Occipital lobe (tissue), 2 donors: ENCODE measurements around the gene POLDIP2. TPM values are rescaled to one million over a fixed set of nuclear protein-coding genes. Genes with fewer than 3 reads are reported as not detected.
"Not testable (repeated sequence)": the region's sequence is repeated elsewhere in the genome, so short reads cannot be mapped to it uniquely, and the experiment has no call there.

Experiments
- DNase-seq: peaks from one replicate; lab custom pipeline; 2025; lab: John Stamatoyannopoulos, UW
- total RNA-seq: library from RNA; depleted of rRNA; stranded (reverse); fragments of >200 nt; gene quantifications from one replicate; pipeline ENCODE4 v1.2.3, GENCODE V29; 2014

The POLDIP2 gene
- total RNA-seq, 1 donor from 2014 or later, result 39.6 TPM

GRCh38 chr17:28366605-28367004, 9.3 kb upstream of the POLDIP2 start:
- DNase-seq, result no peak

GRCh38 chr17:28365487-28365886, 8.2 kb upstream of the POLDIP2 start:
- DNase-seq, result no peak

DNA sequence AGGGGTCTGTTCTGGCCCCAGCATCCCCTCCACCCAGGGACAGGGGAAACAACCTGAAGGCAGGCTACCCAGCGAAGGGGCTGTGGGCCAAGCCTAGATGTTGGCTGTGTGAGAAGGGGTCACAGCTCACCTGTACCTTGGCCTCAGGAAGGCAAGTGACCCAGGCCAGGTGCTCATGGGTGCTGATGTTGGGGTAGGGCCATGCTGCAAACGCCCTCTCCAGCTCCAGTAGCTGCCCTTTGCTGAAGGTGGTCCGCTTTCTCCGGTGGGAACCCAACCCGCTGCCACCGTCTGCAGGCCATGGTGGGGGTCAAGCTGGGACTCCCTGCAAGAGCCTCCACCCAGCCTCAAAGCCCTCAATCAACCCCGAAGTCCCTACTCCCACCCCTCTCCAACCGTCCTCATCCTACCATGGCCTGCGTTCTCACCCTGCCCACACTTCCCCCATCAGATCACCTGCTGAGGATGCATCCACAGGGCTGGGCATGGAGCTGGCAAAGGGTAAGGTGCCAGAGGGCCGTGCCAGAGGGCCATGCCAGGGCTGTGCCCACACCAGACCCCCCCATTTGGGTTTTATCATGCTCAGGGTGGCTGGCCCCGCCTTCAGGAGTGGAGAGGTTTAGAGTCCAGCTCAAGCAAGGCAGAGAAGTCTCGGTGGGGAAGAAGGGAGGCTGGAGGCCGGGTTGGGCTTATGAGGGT, 7.5 kb upstream of the POLDIP2 start, which contains the start of gene SEBOX:
Gene SEBOX, minus strand, starts transcription at position 535 of the 699 bp plus-strand sequence. Its CDS starts 48 bp downstream, at position 487.
- no peak for DNase-seq

- no peak for DNase-seq
These were observed 6.7 kb upstream of the POLDIP2 start for GRCh38 chr17:28363776-28364650.

DNA sequence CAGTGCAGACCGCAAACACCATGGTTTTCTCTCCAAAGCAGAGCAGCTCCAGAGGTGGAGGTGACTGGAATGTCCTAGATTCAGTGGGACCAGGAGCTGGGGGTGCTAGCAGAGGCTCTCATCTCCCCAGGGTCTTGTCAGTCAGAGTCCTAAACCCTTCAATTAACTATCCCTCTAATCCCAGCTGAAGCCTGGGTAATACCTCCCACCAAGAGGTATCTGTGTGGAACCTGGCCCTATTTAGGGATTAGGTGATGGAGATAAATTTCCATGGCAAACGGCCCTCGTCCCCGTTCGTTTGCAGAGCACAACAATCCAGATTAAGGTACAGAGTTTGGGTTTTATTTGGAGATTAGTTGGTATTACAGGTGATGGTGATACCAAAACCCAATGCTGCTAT, 5.9 kb upstream of the POLDIP2 start:
- no peak for DNase-seq

- DNase-seq, result no peak
These were observed 522 bp upstream of the POLDIP2 start for GRCh38 chr17:28357901-28358197.

GRCh38 chr17:28350271-28350670, 7.1 kb downstream of the POLDIP2 start:
- DNase-seq, result no peak

DNA sequence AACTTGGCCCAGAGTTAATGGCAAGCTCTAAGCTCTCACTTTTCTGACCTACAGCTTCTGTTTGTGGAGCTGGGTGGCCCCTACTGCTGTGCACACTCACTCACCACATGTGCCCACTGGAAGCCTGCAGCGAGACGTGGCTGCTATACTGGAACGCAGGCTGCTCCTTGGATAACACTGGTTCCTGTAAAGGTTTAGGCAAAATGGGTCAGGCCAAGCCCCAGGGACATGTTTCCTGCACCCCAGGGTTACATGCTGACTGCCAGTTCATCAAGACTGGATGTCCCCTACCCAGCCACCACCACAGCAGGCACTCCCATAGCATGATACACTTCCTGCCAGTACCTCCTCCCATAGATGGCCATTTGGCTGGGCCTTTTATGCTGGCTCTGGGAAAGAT, 8.3 kb downstream of the POLDIP2 start:
- DNase-seq, result no peak

DNA sequence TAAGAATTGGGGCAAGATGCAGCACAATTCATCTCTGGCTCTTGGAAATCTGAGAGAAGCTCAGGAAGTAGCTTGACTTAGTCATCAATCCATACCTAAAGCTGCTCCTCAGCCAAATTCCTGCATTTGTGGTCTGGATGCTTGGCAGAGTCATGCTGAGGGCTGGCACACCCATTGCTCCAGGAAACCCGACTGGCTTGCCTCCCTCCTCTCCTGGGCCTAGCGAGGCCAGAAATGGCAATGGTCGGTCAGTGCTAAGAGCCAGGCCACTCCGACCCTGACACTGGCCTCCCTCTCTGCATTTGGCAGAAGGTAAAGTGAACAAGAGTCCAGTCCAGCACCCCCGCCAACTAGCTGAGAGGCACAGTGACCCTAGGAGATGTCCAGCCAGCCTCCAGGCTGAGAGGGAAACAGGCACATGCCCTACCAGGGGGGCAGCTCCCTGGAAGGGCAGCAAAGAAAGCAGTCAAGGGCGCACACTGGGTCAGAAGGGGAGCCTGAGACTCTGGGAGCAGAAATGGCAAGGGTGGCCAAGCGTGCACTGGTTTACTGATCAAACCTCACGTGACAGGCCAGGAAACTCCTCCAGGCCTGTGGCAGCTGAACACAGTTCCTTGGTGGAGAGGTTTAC, 10.0 kb downstream of the POLDIP2 start:
- no peak for DNase-seq

DNA sequence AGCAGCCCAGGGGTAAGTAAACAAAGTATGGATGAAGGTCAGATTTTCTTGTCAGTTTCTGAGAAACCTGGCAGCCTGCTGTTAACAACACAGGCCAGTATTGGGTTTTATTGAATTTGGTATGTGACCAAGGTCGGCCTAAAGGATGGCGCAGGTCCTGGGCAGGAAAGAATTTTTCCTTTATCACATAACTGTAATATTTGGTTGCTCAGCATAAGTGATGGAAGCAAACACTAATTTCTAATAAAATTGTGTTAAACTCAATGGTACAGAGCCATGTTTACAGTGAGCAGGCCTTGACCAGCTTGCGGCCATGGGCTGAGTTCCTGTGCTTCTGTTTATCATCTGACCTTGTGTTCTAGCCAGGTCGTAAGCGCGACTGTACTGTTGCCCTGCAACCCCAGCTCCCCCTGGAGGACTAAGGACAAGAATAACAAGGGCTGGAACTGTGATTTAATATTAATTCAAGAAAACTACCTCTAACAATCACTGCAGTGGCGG, 10.5 kb downstream of the POLDIP2 start:
- no peak for DNase-seq

DNA sequence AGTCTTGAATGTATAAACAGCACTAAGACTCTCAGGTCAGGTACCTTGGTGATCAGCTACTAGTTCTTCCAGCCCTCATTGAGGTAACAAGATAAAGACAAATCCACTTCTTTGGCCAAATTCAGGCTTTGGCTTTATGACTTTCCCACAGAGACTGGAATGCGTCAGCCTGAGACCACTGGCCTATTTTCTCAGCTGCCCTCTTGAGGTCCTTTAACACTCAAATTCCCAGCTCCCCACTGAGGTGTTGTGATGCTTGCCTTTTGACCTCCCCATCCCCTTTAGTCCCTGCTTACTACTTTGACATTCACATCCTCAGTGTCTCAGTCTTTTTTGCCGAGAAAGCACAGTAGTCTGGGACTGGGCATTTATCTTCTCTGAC, 11.1 kb downstream of the POLDIP2 start:
- no peak for DNase-seq

GRCh38 chr17:28345419-28346198, 11.7 kb downstream of the POLDIP2 start:
- DNase-seq, result no peak

- no peak for DNase-seq
These were observed 12.9 kb downstream of the POLDIP2 start for GRCh38 chr17:28344435-28344901.

- DNase-seq, result no peak
These were observed 13.3 kb downstream of the POLDIP2 start for GRCh38 chr17:28344011-28344410.

GRCh38 chr17:28343491-28343932, 13.8 kb downstream of the POLDIP2 start:
- no peak for DNase-seq

DNA sequence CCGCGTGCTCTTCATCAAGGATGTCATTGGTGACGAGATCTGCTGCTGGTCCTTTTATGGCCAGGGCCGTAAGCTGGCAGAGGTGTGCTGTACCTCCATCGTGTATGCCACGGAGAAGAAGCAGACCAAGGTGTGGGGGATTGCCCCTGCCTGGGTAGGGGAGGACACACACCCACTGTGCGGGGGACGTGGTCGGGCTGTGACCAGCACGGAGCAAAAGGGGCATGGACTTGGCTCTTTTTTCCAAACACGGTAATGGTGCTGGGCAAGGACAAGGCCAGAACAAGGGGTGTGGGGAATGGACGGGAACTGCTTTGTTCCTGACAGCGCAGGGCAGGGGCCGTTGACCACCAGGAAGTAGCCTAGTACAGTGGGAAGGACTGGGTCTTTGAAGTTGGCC, 15.0 kb downstream of the POLDIP2 start:
- DNase-seq, result no peak

GRCh38 chr17:28341516-28341915, 15.8 kb downstream of the POLDIP2 start:
- no peak for DNase-seq

DNA sequence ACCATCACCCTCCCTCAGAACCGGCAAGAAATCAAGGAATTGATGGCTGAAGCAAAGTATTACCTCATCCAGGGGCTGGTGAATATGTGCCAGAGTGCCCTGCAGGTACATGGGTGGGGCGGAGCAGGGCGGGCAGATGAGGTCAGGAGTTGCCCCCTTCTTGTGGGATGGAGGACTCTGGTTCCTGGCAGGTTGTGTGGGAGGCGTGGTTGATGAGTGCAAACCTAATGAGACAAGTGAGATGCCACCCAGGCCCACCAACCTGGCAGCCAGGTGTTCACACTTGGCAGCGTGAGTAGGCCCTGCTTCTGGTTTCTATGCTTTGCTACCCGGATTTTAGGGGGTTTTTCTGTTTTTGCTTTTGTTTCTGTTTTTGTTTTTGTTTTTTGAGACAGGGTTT, 17.0 kb downstream of the POLDIP2 start:
- DNase-seq, result no peak

- DNase-seq, result no peak
These were observed 17.9 kb downstream of the POLDIP2 start for GRCh38 chr17:28339431-28339830.

DNA sequence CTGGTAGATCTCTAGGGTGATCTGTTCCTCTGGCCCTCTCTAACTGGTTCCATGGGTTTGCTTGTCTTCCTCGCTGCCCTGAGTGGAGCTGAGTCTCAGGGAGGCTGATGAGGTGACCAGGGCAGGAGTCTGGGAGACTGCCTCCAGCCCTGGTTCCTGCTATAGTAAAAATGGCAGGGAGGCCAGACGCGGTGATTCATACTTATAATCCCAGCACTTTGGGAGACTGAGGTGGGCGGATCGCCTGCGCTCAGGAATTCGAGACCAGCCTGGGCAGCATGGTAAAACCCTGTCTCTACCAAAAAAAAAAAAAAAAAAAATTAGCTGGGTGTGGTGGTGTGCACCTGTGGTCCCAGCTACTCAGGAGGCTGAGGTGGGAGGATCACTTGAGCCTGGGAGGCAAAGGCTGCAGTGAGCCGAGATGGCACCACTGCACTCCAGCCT, 18.5 kb downstream of the POLDIP2 start:
- DNase-seq, result not testable (repeated sequence)
